Measurements from ENCODE around the gene PAF1. TPM values are rescaled to one million over a fixed set of nuclear protein-coding genes. Genes with fewer than 3 reads are reported as not detected.

Gene PAF1
- total and polyA plus RNA-seq, 2 of the 13 experiments (the other 11 are each of a cell fraction or from before 2014, with no cell fraction given), result 30.2 to 31.1 TPM

GRCh38 chr19:39409208-39410016 lies 18.5 kb upstream of the PAF1 start (continued):
- TF ChIP-seq ZNF407 (CRISPR knock-in tag; IDR thresholded peaks at IDR 0.05; ENCODE audit: not compliant biosample characterization) (peak; percentile 67), ZFP36L1 (CRISPR knock-in tag; IDR thresholded peaks at IDR 0.05) (0 out of 2 replicates have a peak, but pooled peaks have one; percentile 54), ZNF180 (CRISPR knock-in tag; IDR thresholded peaks at IDR 0.05; ENCODE audit: borderline replicate concordance, low read depth) (no peak), FOXP4 (CRISPR knock-in tag; IDR thresholded peaks at IDR 0.05) (0 out of 2 replicates have a peak, but pooled peaks have one; percentile 13), THAP7 (CRISPR knock-in tag; IDR thresholded peaks at IDR 0.05) (no peak), RCOR2 (CRISPR knock-in tag; IDR thresholded peaks at IDR 0.05) (no peak; the same call in 1 of the 2 replicates), PPARG (CRISPR knock-in tag; conservative IDR thresholded peaks at IDR 0.05) (no peak), SNAPC5 (CRISPR knock-in tag; IDR thresholded peaks at IDR 0.05; ENCODE audit: borderline replicate concordance) (no peak), HMGXB4 (CRISPR knock-in tag; IDR thresholded peaks at IDR 0.05; ENCODE audit: borderline replicate concordance in 1 of 2, low read depth in 1 of 2) (peak in 1 of 2 experiments; percentile 26; a peak in 1 of 4 replicates), ATF6 (CRISPR knock-in tag; conservative IDR thresholded peaks at IDR 0.05) (no peak), KLF6 (CRISPR knock-in tag; IDR thresholded peaks at IDR 0.05) (no peak), ZSCAN25 (CRISPR knock-in tag; IDR thresholded peaks at IDR 0.05) (no peak; the same call in 1 of the 2 replicates)

All from HepG2 (cell line).